ENCODE data around the gene SHB.

- TF ChIP-seq POLR2AphosphoS5 (IDR thresholded peaks at IDR 0.05; ENCODE audit: insufficient read depth in 1 of 2, low read depth in 1 of 2) (no peak), POLR2A (IDR thresholded peaks at IDR 0.05) (no peak)
- TF ChIP-seq, protein P1, sequence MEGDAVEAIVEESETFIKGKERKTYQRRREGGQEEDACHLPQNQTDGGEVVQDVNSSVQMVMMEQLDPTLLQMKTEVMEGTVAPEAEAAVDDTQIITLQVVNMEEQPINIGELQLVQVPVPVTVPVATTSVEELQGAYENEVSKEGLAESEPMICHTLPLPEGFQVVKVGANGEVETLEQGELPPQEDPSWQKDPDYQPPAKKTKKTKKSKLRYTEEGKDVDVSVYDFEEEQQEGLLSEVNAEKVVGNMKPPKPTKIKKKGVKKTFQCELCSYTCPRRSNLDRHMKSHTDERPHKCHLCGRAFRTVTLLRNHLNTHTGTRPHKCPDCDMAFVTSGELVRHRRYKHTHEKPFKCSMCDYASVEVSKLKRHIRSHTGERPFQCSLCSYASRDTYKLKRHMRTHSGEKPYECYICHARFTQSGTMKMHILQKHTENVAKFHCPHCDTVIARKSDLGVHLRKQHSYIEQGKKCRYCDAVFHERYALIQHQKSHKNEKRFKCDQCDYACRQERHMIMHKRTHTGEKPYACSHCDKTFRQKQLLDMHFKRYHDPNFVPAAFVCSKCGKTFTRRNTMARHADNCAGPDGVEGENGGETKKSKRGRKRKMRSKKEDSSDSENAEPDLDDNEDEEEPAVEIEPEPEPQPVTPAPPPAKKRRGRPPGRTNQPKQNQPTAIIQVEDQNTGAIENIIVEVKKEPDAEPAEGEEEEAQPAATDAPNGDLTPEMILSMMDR (IDR thresholded peaks at IDR 0.05): no peak
Observed at GRCh38 chr9:37947471-37947870, 121.6 kb downstream of the SHB start.
